ENCODE measurements around the gene PPCDC.

The PPCDC gene

DNA sequence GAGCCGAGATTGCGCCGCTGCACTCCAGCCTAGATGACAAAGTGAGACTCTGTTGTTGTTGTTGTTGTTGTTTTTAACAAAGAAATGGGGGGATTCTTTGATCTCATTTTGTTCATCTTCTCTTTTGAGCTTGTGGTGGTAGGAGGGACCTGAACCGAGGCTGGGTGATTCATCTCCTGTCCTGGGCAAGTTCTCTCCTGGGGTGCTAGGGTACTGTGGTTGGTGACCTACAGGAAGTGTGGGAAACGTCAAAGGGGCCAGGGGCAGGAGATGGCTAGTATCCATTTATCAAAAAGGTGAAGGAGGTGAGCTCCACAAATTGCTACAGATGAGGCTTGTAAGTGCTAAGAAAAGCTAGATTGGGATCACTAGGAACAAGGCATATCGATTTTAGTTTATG, 14.3 kb downstream of the PPCDC start:
- H2BK120ac ChIP-seq (ENCODE audit: low read depth, low read length) = no peak overlapping the region
- no peak overlapping the region for H2AK5ac ChIP-seq (ENCODE audit: low read length)
- no peak overlapping the region for H4K8ac ChIP-seq (ENCODE audit: low read depth, low read length)
- peaks cover 3% of the 10 kb centered on the region for H3K4me1 ChIP-seq (ENCODE audit: control insufficient read depth, low read depth, low read length)
- no peak overlapping the region for H3K4me2 ChIP-seq (ENCODE audit: low read length)
- no peak overlapping the region for H3K27ac ChIP-seq (ENCODE audit: low read depth, low read length)
- H3K23ac ChIP-seq (ENCODE audit: low read length) = no peak overlapping the region
- no peak overlapping the region for H4K5ac ChIP-seq (ENCODE audit: low read length)
- H3K79me2 ChIP-seq (ENCODE audit: control insufficient read depth, insufficient read depth, low read length) = no peaks in the 10 kb centered on the region
- H3K36me3 ChIP-seq (ENCODE audit: control insufficient read depth, insufficient read depth, low read length) = no peaks in the 10 kb centered on the region
- no peak overlapping the region for H3K56ac ChIP-seq (ENCODE audit: low read length)
- H3K4me3 ChIP-seq (ENCODE audit: low read length) = no peak overlapping the region
- no peak overlapping the region for H3K4ac ChIP-seq (ENCODE audit: low read depth, low read length)
- no peak overlapping the region for H3K9ac ChIP-seq (ENCODE audit: low read length)
- H2BK5ac ChIP-seq (ENCODE audit: low read length) = no peak overlapping the region
- DNase-seq = no peak
- H3K27me3 ChIP-seq (ENCODE audit: insufficient read depth, low read length, poor library complexity) = no peaks in the 10 kb centered on the region
- peaks cover 5% of the 10 kb centered on the region for H3K79me1 ChIP-seq (ENCODE audit: low read length)
- H3K18ac ChIP-seq (ENCODE audit: low read length) = no peak overlapping the region
- H2BK15ac ChIP-seq (replicated peaks; ENCODE audit: low read depth) = no peak overlapping the region
- WGBS (ENCODE audit: extremely low coverage, insufficient coverage, low lambda C conversion rate) = no CpG with 5 or more reads among the region's 6 CpGs

DNA sequence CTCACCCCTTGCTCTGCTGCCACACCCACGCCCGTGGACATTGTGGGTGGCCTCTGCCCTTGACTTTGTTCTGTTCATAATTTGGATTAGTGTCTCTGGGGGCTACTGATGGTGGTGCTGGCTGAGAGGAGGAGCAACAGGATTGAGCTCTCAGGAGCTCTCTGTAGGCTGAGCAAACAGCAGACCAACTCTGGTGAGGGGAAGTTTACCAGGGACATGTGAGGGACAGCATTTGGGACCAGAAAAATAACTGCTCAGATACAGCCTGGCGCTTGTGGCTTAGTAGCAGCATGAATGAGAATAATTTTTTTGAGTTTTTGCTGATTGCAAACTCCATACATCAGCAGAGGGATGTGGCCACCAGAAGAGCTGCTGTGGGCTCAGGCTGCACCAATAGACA, 14.8 kb downstream of the PPCDC start:
- Histone ChIP-seq H2AK5ac (ENCODE audit: low read length) (no peak overlapping the region), H3K36me3 (ENCODE audit: control insufficient read depth, insufficient read depth, low read length) (no peaks in the 10 kb centered on the region), H3K4me1 (ENCODE audit: control insufficient read depth, low read depth, low read length) (peaks cover 3% of the 10 kb centered on the region), H2BK15ac (replicated peaks; ENCODE audit: low read depth) (no peak overlapping the region), H3K27ac (ENCODE audit: low read depth, low read length) (no peak overlapping the region), H3K79me1 (ENCODE audit: low read length) (peaks cover 5% of the 10 kb centered on the region), H2BK5ac (ENCODE audit: low read length) (no peak overlapping the region), H3K56ac (ENCODE audit: low read length) (no peak overlapping the region), H2BK120ac (ENCODE audit: low read depth, low read length) (no peak overlapping the region), H3K9ac (ENCODE audit: low read length) (no peak overlapping the region), H4K5ac (ENCODE audit: low read length) (no peak overlapping the region), H4K8ac (ENCODE audit: low read depth, low read length) (no peak overlapping the region), H3K18ac (ENCODE audit: low read length) (no peak overlapping the region), H3K79me2 (ENCODE audit: control insufficient read depth, insufficient read depth, low read length) (no peaks in the 10 kb centered on the region), H3K23ac (ENCODE audit: low read length) (no peak overlapping the region), H3K27me3 (ENCODE audit: insufficient read depth, low read length, poor library complexity) (no peaks in the 10 kb centered on the region), H3K4me2 (ENCODE audit: low read length) (no peak overlapping the region), H3K4me3 (ENCODE audit: low read length) (no peak overlapping the region), H3K4ac (ENCODE audit: low read depth, low read length) (no peak overlapping the region)
- DNase-seq = no peak
- WGBS (ENCODE audit: extremely low coverage, insufficient coverage, low lambda C conversion rate) = no CpG with 5 or more reads among the region's 3 CpGs

DNA sequence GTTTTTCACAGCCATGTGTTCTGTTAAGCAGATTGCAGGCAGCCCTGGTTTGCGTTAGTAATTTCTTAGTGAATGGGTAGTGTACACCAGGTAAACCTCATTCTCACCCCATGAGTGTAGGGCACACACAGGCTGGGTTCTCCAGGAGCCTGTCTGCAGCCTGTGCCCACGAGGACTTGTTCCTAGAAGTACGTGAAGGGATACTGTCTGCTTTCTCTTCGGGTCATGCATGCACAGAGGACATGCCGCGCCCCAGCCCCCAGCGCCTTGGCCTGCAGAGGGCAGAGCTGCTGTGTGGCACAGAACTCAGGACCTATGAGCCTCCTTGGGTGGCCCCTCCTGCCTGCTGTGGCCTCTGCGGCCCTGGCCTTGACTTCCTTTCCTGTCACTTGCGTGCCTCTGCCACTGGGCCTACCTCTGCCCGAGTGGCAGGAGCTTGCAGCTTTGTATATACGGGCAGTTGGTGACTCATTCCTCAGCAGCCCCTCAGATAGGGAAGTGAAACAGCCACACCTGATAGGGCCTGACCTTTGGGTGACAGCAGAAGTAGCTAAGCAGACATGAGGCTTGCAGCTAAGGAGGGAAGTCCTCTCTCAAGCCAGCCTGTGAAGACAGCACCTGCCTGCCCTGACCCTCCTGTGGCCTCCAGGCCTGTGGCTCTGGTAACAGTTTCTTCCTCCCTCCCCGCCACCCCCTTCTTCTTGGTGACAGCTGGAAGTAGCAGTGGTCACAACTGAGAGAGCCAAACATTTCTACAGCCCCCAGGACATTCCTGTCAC, 19.5 kb downstream of the PPCDC start:
- no peak overlapping the region for H3K23ac ChIP-seq (ENCODE audit: low read length)
- no peak overlapping the region for H4K8ac ChIP-seq (ENCODE audit: low read depth, low read length)
- no peaks in the 10 kb centered on the region for H3K27me3 ChIP-seq (ENCODE audit: insufficient read depth, low read length, poor library complexity)
- H3K27ac ChIP-seq (ENCODE audit: low read depth, low read length) = no peak overlapping the region
- H3K4me2 ChIP-seq (ENCODE audit: low read length) = no peak overlapping the region
- no peak overlapping the region for H2BK120ac ChIP-seq (ENCODE audit: low read depth, low read length)
- H3K4me1 ChIP-seq (ENCODE audit: control insufficient read depth, low read depth, low read length) = peaks cover 12% of the 10 kb centered on the region
- H3K18ac ChIP-seq (ENCODE audit: low read length) = no peak overlapping the region
- peak; percentile 63 for DNase-seq
- no peak overlapping the region for H3K56ac ChIP-seq (ENCODE audit: low read length)
- H3K79me1 ChIP-seq (ENCODE audit: low read length) = peaks cover 5% of the 10 kb centered on the region
- no CpG with 5 or more reads among the region's 12 CpGs for WGBS (ENCODE audit: extremely low coverage, insufficient coverage, low lambda C conversion rate)
- no peak overlapping the region for H4K5ac ChIP-seq (ENCODE audit: low read length)
- no peaks in the 10 kb centered on the region for H3K79me2 ChIP-seq (ENCODE audit: control insufficient read depth, insufficient read depth, low read length)
- no peaks in the 10 kb centered on the region for H3K36me3 ChIP-seq (ENCODE audit: control insufficient read depth, insufficient read depth, low read length)
- H3K9ac ChIP-seq (ENCODE audit: low read length) = no peak overlapping the region
- no peak overlapping the region for H2BK15ac ChIP-seq (replicated peaks; ENCODE audit: low read depth)
- H2BK5ac ChIP-seq (ENCODE audit: low read length) = no peak overlapping the region
- H2AK5ac ChIP-seq (ENCODE audit: low read length) = no peak overlapping the region
- H3K4ac ChIP-seq (ENCODE audit: low read depth, low read length) = no peak overlapping the region
- no peak overlapping the region for H3K4me3 ChIP-seq (ENCODE audit: low read length)

DNA sequence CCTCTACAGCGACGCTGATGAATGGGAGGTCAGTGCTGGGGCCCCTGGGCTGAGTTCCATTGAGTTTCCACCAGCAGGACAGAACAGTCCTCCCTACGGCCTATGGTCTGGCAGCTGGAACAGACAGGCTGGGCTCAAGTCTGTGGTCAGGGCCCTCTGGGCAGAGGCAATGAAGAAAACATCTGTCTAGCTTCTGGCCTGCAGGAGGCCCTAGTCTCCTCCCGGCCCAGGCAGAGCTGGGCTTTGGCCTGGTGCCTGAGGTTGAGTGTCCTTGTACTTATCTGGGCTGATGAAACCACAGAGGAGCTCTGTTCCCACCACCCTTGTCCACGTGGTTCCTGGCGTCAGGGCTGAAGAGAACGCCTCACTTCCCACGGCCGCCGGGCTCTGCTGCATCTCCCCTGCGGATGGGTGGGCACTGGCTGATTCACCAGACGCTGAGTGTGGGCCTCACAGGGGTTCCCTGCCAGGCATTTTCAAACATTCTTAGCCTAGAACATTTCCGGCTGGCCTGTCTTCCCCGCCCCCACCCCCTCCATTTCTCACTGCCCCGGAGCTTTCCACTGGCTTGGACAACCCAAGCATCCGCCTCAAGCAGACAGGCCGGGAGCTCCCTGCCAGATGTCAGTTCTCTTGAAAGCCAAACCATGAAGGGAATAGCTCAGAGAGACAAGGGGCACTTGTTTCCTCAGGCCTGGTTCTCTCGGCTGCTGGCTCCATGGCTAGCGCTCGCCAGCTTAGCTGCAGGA, 20.3 kb downstream of the PPCDC start:
- Histone ChIP-seq H4K5ac (ENCODE audit: low read length) (no peak overlapping the region), H3K4me1 (ENCODE audit: control insufficient read depth, low read depth, low read length) (peaks cover 12% of the 10 kb centered on the region), H3K27me3 (ENCODE audit: insufficient read depth, low read length, poor library complexity) (no peaks in the 10 kb centered on the region), H3K79me1 (ENCODE audit: low read length) (peaks cover 5% of the 10 kb centered on the region), H3K4me2 (ENCODE audit: low read length) (no peak overlapping the region), H2BK5ac (ENCODE audit: low read length) (no peak overlapping the region), H3K36me3 (ENCODE audit: control insufficient read depth, insufficient read depth, low read length) (no peaks in the 10 kb centered on the region), H2BK120ac (ENCODE audit: low read depth, low read length) (no peak overlapping the region), H3K9ac (ENCODE audit: low read length) (no peak overlapping the region), H4K8ac (ENCODE audit: low read depth, low read length) (no peak overlapping the region), H3K23ac (ENCODE audit: low read length) (no peak overlapping the region), H3K27ac (ENCODE audit: low read depth, low read length) (no peak overlapping the region), H3K18ac (ENCODE audit: low read length) (no peak overlapping the region), H2BK15ac (replicated peaks; ENCODE audit: low read depth) (no peak overlapping the region), H3K4ac (ENCODE audit: low read depth, low read length) (no peak overlapping the region), H3K4me3 (ENCODE audit: low read length) (no peak overlapping the region), H3K56ac (ENCODE audit: low read length) (peak overlapping the region; percentile 15), H2AK5ac (ENCODE audit: low read length) (no peak overlapping the region), H3K79me2 (ENCODE audit: control insufficient read depth, insufficient read depth, low read length) (no peaks in the 10 kb centered on the region)
- DNase-seq = no peak
- WGBS (ENCODE audit: extremely low coverage, insufficient coverage, low lambda C conversion rate) = no CpG with 5 or more reads among the region's 20 CpGs

DNA sequence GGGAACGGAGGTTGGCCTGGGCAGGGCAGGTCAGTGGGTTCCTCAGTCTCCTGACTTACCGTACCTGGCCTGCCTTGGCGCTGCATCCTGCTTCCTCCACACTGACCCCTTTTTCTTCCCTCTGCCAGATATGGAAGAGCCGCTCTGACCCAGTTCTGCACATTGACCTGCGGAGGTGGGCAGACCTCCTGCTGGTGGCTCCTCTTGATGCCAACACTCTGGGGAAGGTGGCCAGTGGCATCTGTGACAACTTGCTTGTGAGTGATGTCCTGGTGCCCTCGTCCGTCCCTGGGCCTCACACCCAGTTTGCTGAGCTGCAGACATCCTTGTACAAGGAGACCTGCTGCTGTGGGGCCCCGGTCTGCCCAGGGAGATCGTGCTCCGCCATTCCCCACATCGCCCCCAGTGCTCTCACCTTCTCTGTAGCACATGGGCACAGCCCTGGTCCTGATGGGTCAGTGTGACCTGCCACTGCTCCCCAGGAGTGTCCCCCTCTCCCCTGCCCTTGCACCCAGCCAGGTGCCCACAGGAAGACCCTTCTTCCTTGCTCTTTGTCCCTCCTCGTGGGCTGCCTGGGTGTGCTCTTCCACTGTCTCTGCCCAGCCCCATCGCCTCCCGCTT, 21.0 kb downstream of the PPCDC start:
- H2BK5ac ChIP-seq (ENCODE audit: low read length) = no peak overlapping the region
- no peaks in the 10 kb centered on the region for H3K79me2 ChIP-seq (ENCODE audit: control insufficient read depth, insufficient read depth, low read length)
- no peak overlapping the region for H3K27ac ChIP-seq (ENCODE audit: low read depth, low read length)
- H2BK120ac ChIP-seq (ENCODE audit: low read depth, low read length) = no peak overlapping the region
- H3K4ac ChIP-seq (ENCODE audit: low read depth, low read length) = no peak overlapping the region
- no peaks in the 10 kb centered on the region for H3K27me3 ChIP-seq (ENCODE audit: insufficient read depth, low read length, poor library complexity)
- H3K9ac ChIP-seq (ENCODE audit: low read length) = no peak overlapping the region
- no peak overlapping the region for H4K5ac ChIP-seq (ENCODE audit: low read length)
- no peak overlapping the region for H2BK15ac ChIP-seq (replicated peaks; ENCODE audit: low read depth)
- DNase-seq = no peak
- no peak overlapping the region for H4K8ac ChIP-seq (ENCODE audit: low read depth, low read length)
- H3K36me3 ChIP-seq (ENCODE audit: control insufficient read depth, insufficient read depth, low read length) = no peaks in the 10 kb centered on the region
- no peak overlapping the region for H3K18ac ChIP-seq (ENCODE audit: low read length)
- no peak overlapping the region for H2AK5ac ChIP-seq (ENCODE audit: low read length)
- H3K4me3 ChIP-seq (ENCODE audit: low read length) = no peak overlapping the region
- H3K79me1 ChIP-seq (ENCODE audit: low read length) = peaks cover 3% of the 10 kb centered on the region
- no CpG with 5 or more reads among the region's 14 CpGs for WGBS (ENCODE audit: extremely low coverage, insufficient coverage, low lambda C conversion rate)
- no peak overlapping the region for H3K56ac ChIP-seq (ENCODE audit: low read length)
- H3K4me2 ChIP-seq (ENCODE audit: low read length) = no peak overlapping the region
- H3K23ac ChIP-seq (ENCODE audit: low read length) = no peak overlapping the region
- H3K4me1 ChIP-seq (ENCODE audit: control insufficient read depth, low read depth, low read length) = peaks cover 10% of the 10 kb centered on the region

Measured in mesendoderm (in vitro differentiated cells).